ENCODE results near the gene HS6ST3. TPM values are rescaled to one million over a fixed set of nuclear protein-coding genes. Genes with fewer than 3 reads are reported as not detected.

Gene HS6ST3
- total and polyA plus RNA-seq, 2 of the 13 experiments (the other 11 are each of a cell fraction or from before 2014, with no cell fraction given) = not detected

GRCh38 chr13:96053003-96053703, 36.8 kb upstream of the HS6ST3 start, which contains the start of gene UGGT2 (continued):
- peak; percentile 90 for TF ChIP-seq BORCS8-MEF2B (CRISPR knock-in tag; IDR thresholded peaks at IDR 0.05)
- TF ChIP-seq ZNF616 (CRISPR knock-in tag; IDR thresholded peaks at IDR 0.05; ENCODE audit: low read depth) = peak; percentile 62; the same call in 1 of the 2 replicates
- TF ChIP-seq, protein P1, sequence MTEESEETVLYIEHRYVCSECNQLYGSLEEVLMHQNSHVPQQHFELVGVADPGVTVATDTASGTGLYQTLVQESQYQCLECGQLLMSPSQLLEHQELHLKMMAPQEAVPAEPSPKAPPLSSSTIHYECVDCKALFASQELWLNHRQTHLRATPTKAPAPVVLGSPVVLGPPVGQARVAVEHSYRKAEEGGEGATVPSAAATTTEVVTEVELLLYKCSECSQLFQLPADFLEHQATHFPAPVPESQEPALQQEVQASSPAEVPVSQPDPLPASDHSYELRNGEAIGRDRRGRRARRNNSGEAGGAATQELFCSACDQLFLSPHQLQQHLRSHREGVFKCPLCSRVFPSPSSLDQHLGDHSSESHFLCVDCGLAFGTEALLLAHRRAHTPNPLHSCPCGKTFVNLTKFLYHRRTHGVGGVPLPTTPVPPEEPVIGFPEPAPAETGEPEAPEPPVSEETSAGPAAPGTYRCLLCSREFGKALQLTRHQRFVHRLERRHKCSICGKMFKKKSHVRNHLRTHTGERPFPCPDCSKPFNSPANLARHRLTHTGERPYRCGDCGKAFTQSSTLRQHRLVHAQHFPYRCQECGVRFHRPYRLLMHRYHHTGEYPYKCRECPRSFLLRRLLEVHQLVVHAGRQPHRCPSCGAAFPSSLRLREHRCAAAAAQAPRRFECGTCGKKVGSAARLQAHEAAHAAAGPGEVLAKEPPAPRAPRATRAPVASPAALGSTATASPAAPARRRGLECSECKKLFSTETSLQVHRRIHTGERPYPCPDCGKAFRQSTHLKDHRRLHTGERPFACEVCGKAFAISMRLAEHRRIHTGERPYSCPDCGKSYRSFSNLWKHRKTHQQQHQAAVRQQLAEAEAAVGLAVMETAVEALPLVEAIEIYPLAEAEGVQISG (CRISPR knock-in tag; IDR thresholded peaks at IDR 0.05) = peak; percentile 71; the same call in 1 of the 2 replicates
- peak; percentile 80 for TF ChIP-seq E2F5 (CRISPR knock-in tag; conservative IDR thresholded peaks at IDR 0.05)
- 0 out of 2 replicates have a peak, but pooled peaks have one; percentile 77 for TF ChIP-seq SIN3A (IDR thresholded peaks at IDR 0.05; ENCODE audit: borderline replicate concordance, low read depth, low read length)
- TF ChIP-seq AHR (CRISPR knock-in tag; IDR thresholded peaks at IDR 0.05) = peak; percentile 78
- TF ChIP-seq ZSCAN21 (CRISPR knock-in tag; IDR thresholded peaks at IDR 0.05; ENCODE audit: borderline replicate concordance) = peak; percentile 67; the same call in 1 of the 2 replicates
- TF ChIP-seq NFE2 (CRISPR knock-in tag; IDR thresholded peaks at IDR 0.05) = no peak
- peak; percentile 94 for TF ChIP-seq HDAC1 (CRISPR knock-in tag; IDR thresholded peaks at IDR 0.05)
- TF ChIP-seq, protein P2, sequence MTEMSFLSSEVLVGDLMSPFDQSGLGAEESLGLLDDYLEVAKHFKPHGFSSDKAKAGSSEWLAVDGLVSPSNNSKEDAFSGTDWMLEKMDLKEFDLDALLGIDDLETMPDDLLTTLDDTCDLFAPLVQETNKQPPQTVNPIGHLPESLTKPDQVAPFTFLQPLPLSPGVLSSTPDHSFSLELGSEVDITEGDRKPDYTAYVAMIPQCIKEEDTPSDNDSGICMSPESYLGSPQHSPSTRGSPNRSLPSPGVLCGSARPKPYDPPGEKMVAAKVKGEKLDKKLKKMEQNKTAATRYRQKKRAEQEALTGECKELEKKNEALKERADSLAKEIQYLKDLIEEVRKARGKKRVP (CRISPR knock-in tag; IDR thresholded peaks at IDR 0.05) = no peak
- TF ChIP-seq TBL1XR1 (IDR thresholded peaks at IDR 0.05; ENCODE audit: borderline replicate concordance, low read length, partially characterized antibody) = peak; percentile 36
- no peak for TF ChIP-seq KDM4B (CRISPR knock-in tag; IDR thresholded peaks at IDR 0.05)
- TF ChIP-seq ETV5 (CRISPR knock-in tag; IDR thresholded peaks at IDR 0.05; ENCODE audit: borderline replicate concordance) = peak; percentile 93
- TF ChIP-seq ZNF230 (CRISPR knock-in tag; IDR thresholded peaks at IDR 0.05) = 0 out of 2 replicates have a peak, but pooled peaks have one; percentile 32
- TF ChIP-seq RFXAP (CRISPR knock-in tag; IDR thresholded peaks at IDR 0.05; ENCODE audit: borderline replicate concordance) = 0 out of 2 replicates have a peak, but pooled peaks have one; percentile 18
- TF ChIP-seq MTF2 (CRISPR knock-in tag; IDR thresholded peaks at IDR 0.05; ENCODE audit: borderline replicate concordance) = peak; percentile 76; the same call in 1 of the 2 replicates
- TF ChIP-seq GMEB1 (CRISPR knock-in tag; IDR thresholded peaks at IDR 0.05; ENCODE audit: borderline replicate concordance) = peak; percentile 73
- TF ChIP-seq HIVEP1 (CRISPR knock-in tag; IDR thresholded peaks at IDR 0.05) = peak; percentile 80
- TF ChIP-seq ATF7 (IDR thresholded peaks at IDR 0.05) = no peak
- TF ChIP-seq ATF7 (CRISPR knock-in tag; IDR thresholded peaks at IDR 0.05) = no peak
